ENCODE measurements around the gene ALKBH5.

DNA sequence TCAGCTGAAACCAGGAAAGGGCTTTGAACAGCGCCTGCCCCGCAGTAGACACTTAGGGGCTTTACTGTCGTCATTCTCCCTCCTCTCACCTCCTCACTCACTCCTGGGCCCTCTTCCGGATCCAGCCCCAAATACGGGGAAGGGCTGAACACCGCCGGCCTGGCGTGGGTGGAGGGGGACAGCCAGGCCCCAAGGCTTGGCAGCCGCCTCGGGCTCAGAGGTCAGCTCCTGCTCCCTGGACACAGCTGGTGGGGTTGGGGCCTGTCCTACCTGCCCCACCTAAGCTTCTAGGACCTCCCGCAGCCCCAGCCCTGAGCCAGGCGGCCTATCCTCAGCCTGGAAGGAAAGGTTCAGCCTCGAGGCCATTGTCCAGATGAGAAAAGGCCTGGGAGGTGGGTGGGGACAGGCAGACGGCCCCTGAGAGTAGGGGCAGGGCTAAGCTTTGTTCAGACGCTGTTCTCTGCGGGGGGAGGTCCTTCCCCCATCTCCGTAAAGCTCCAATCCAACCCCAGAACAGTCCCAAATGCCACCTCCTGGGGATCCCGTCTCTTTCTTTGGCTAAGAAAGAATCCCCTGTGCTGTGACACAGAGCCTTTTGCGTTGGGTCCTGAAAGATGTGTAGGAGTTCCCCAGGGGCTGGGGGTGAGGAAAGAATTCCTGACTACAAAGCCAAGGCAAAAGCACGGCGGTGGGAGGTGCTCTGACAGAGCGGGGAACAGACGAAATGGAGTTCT is 40.9 kb downstream of the ALKBH5 start:
- TF ChIP-seq, protein P1, sequence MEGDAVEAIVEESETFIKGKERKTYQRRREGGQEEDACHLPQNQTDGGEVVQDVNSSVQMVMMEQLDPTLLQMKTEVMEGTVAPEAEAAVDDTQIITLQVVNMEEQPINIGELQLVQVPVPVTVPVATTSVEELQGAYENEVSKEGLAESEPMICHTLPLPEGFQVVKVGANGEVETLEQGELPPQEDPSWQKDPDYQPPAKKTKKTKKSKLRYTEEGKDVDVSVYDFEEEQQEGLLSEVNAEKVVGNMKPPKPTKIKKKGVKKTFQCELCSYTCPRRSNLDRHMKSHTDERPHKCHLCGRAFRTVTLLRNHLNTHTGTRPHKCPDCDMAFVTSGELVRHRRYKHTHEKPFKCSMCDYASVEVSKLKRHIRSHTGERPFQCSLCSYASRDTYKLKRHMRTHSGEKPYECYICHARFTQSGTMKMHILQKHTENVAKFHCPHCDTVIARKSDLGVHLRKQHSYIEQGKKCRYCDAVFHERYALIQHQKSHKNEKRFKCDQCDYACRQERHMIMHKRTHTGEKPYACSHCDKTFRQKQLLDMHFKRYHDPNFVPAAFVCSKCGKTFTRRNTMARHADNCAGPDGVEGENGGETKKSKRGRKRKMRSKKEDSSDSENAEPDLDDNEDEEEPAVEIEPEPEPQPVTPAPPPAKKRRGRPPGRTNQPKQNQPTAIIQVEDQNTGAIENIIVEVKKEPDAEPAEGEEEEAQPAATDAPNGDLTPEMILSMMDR (conservative IDR thresholded peaks at IDR 0.05 in 1 of 2, IDR thresholded peaks at IDR 0.05 in 1 of 2; ENCODE audit: low read depth in 1 of 2, low read length in 2 of 2) = no peak
- TF ChIP-seq EZH2 (IDR thresholded peaks at IDR 0.05; ENCODE audit: low read length, missing control alignments) = no peak
